HepG2 (cell line): ENCODE data around the gene CGA. TPM values are rescaled to one million over a fixed set of nuclear protein-coding genes. Genes with fewer than 3 reads are reported as not detected.

Experiments used
- ATAC-seq: fragments of 200-7000 bp; cut with Tn5 transposase; 3 replicates; pipeline ENCODE4 v1.9.1; 2020; ENCODE audit warnings: mild to moderate bottlenecking, moderate library complexity
- BruUV-seq: library from RNA; stranded (reverse); fragments of 400-500 nt; replicated peaks from 2 replicates; lab custom pipeline; 2021; lab: Mats Ljungman, UMichigan
- CTCF ChIA-PET: fragments of 300-600 bp; formaldehyde crosslinking; extraction: SDS; loops from one replicate; lab custom pipeline; 2021; ENCODE audit warnings: low total read pairs, inconsistent platforms, low intra/inter-chr PET ratio; lab: Yijun Ruan, JAX
- POLR2A ChIA-PET: fragments of 350-600 bp; sonication (Branson Sonifier 250); formaldehyde crosslinking; loops from one replicate; lab custom pipeline; 2020; ENCODE audit warnings: antibody characterized with exemption, inconsistent platforms; lab: Yijun Ruan, JAX
- DNase-seq: peaks from one replicate; pipeline ENCODE4 v3.0.0-alpha.2; 2015; ENCODE audit warnings: low spot score
- FAIRE-seq: peaks from 3 replicates; lab custom pipeline; 2011; peaks lifted over from hg19 to GRCh38; lab: Jason Lieb, UNC
- H2AFZ ChIP-seq: one replicate; pipeline ENCODE4 v1.6.1; 2011; ENCODE audit warnings: low read length, inconsistent platforms
- H3K27ac ChIP-seq: fragments of 300-600 bp; 3 replicates; pipeline ENCODE4 v1.8.0; 2011; ENCODE audit warnings: mixed run types, mild to moderate bottlenecking, mixed read lengths, low read length, inconsistent platforms; ENCODE audit not compliant: insufficient read depth; ENCODE audit errors: extremely low read length
- H3K27me3 ChIP-seq, 2 experiments: fragments of 200-600 bp in 1 of 2; 2 replicates in 1 of 2; 3 replicates in 1 of 2; pipeline versions ENCODE4 v1.6.0 to v1.8.0; 2011; ENCODE audit warnings: low read length in 2 of 2, mild to moderate bottlenecking in 2 of 2, moderate library complexity in 2 of 2, inconsistent platforms in 1 of 2; ENCODE audit not compliant: insufficient read depth in 2 of 2, control insufficient read depth in 1 of 2
- H3K36me3 ChIP-seq, 2 experiments: fragments of 200-600 bp in 1 of 2; replicated peaks in 1 of 2; 2 replicates in 1 of 2; 3 replicates in 1 of 2; pipeline versions ENCODE4 v1.5.1 to v1.8.0; 2011; ENCODE audit warnings: low read length in 2 of 2, inconsistent platforms in 1 of 2; ENCODE audit not compliant: insufficient read depth in 2 of 2, control insufficient read depth in 1 of 2
- H3K4me1 ChIP-seq: 2 replicates; pipeline ENCODE4 v1.5.1; 2012; ENCODE audit warnings: low read length, inconsistent platforms; ENCODE audit not compliant: insufficient read depth
- H3K4me2 ChIP-seq: 2 replicates; pipeline ENCODE4 v1.6.0; 2011; ENCODE audit warnings: low read depth, low read length, inconsistent platforms
- H3K4me3 ChIP-seq, 3 experiments: fragments of 200-600 bp in 1 of 3; sonication (generic), shearing (Covaris generic) in 1 of 3; replicated peaks in 1 of 3; 2 replicates each; pipeline ENCODE4 v1.5.1; 2011 to 2016; ENCODE audit warnings: low read length in 3 of 3, inconsistent platforms in 2 of 3, low read depth in 2 of 3, mild to moderate bottlenecking in 2 of 3, control low read depth in 1 of 3, mixed read lengths in 1 of 3; ENCODE audit not compliant: insufficient read depth in 1 of 3
- H3K79me2 ChIP-seq: one replicate; pipeline ENCODE4 v1.6.1; 2011; ENCODE audit warnings: low read length, inconsistent platforms; ENCODE audit not compliant: insufficient read depth
- H3K9ac ChIP-seq: 2 replicates; pipeline ENCODE4 v1.6.0; 2011; ENCODE audit warnings: mild to moderate bottlenecking, low read depth, low read length, inconsistent platforms; ENCODE audit not compliant: insufficient read depth
- H3K9me3 ChIP-seq: 2 replicates; pipeline ENCODE4 v1.5.1; 2012; ENCODE audit warnings: mild to moderate bottlenecking, low read length
- H4K20me1 ChIP-seq: 2 replicates; pipeline ENCODE4 v1.6.0; 2011; ENCODE audit warnings: inconsistent platforms, mild to moderate bottlenecking, low read length, moderate library complexity; ENCODE audit not compliant: insufficient read depth
- JUN ChIP-seq: sonication (generic); formaldehyde crosslinking; IDR thresholded peaks from 2 replicates; pipeline ENCODE4 v1.4.0; 2020; ENCODE audit warnings: mild to moderate bottlenecking, missing genetic modification reagents
- TBP ChIP-seq: sonication (generic); formaldehyde crosslinking; IDR thresholded peaks from 2 replicates; pipeline ENCODE4 v1.5.0; 2020; ENCODE audit warnings: missing genetic modification reagents
- ZNF543 ChIP-seq: sonication (generic); formaldehyde crosslinking; IDR thresholded peaks from 2 replicates; pipeline ENCODE4 v1.4.0; 2020; ENCODE audit warnings: mild to moderate bottlenecking, missing genetic modification reagents
- WGBS: methylation state at CpG from one replicate; pipeline ENCODE4 v1.1.6; 2017; ENCODE audit warnings: low lambda C conversion rate; 5-methylcytosine and 5-hydroxymethylcytosine counted together
- in situ Hi-C: cut with HindIII; loops from 2 replicates; pipeline ENCODE4 v1.10.0; 2017; ENCODE audit warnings: low pct_unique_long_range_greater_than_20kb; ENCODE audit not compliant: extremely low pct_ligation_motif_present
- intact Hi-C: fragments of 100-400 bp; cut with micrococcal nuclease; formaldehyde crosslinking; loops from one replicate; pipeline ENCODE4 v1.10.0; 2022; ENCODE audit not compliant: unreplicated experiment
- polyA plus RNA-seq, 8 experiments: library from polyadenylated mRNA; depleted of rRNA in 3 of 8; stranded (reverse) in 7 of 8; unstranded in 1 of 8; fragments of >200 nt; fragmentation: Illumina TruSeq in 4 of 8; extraction: Trizol in 4 of 8; gene quantifications; 2 replicates each; pipeline versions ENCODE4 v1.2.1 to v1.2.3, GENCODE V29; 2011 to 2016; ENCODE audit warnings: low read depth in 4 of 8, missing spikeins in 1 of 8, mixed read lengths in 1 of 8; ENCODE audit not compliant: insufficient read depth in 1 of 8
- total RNA-seq, 5 experiments: library from RNA; depleted of rRNA; stranded (reverse); fragments of >200 nt; fragmentation: Illumina TruSeq; extraction: Trizol; gene quantifications; 2 replicates each; pipeline ENCODE4 v1.2.3, GENCODE V29; 2016; ENCODE audit warnings: low read depth in 1 of 5
- TF ChIP-seq, protein P1 (sequence below): sonication (generic); formaldehyde crosslinking; IDR thresholded peaks from 2 replicates; pipeline ENCODE4 v1.8.1; 2023; ENCODE audit warnings: mild to moderate bottlenecking, missing genetic modification reagents
- TF ChIP-seq, protein P2 (sequence below): sonication (generic); formaldehyde crosslinking; IDR thresholded peaks from 2 replicates; pipeline ENCODE4 v1.8.1; 2022; ENCODE audit warnings: low read depth, mild to moderate bottlenecking, missing genetic modification reagents

The CGA gene
- total and polyA plus RNA-seq, 2 of the 13 experiments (the other 11 are each of a cell fraction or from before 2014, with no cell fraction given) = 0.09 TPM; not detected in 1

DNA sequence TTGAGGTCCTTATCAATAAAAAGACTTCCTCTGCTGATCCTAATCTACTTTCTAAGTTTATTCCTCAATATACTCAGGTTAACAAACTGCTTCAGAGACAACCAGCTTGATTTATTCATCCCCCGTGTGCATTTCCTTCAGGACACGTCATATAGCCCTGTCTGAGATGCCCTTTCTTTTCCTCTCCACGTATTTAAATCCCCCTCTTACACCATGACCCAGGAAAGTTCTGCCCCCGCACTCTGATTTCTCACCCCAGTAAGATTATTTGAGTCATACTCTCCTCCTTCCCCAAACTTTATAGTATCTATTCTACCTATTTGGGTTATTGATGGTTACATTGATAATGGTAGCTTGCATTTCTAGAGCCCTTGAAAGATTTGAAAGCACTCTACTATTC lies 9.8 kb upstream of the CGA start:
- no peak for FAIRE-seq
- POLR2A ChIA-PET = no interaction called here

More for the DNA sequence above, 9.8 kb upstream of the CGA start:
- ATAC-seq (no peak), DNase-seq (no peak)
- in situ Hi-C loops (no loop called here), intact Hi-C loops (no loop called here)
- H3K36me3 ChIP-seq = no peaks in the 10 kb centered on the region
- BruUV-seq = no TSS peak
- no peak overlapping the region for H3K4me2 ChIP-seq
- peaks cover 7% of the 10 kb centered on the region for H3K4me1 ChIP-seq
- H3K9me3 ChIP-seq = no peaks in the 10 kb centered on the region
- WGBS = 17% methylated on average over 4 of the region's 4 CpGs
- CTCF ChIA-PET = no interaction called here
- no peaks in the 10 kb centered on the region for H3K79me2 ChIP-seq
- no peak overlapping the region for H3K9ac ChIP-seq
- no peak for TF ChIP-seq ZNF543 (CRISPR knock-in tag)
- TF ChIP-seq JUN (CRISPR knock-in tag) = no peak
- TF ChIP-seq, protein P1, sequence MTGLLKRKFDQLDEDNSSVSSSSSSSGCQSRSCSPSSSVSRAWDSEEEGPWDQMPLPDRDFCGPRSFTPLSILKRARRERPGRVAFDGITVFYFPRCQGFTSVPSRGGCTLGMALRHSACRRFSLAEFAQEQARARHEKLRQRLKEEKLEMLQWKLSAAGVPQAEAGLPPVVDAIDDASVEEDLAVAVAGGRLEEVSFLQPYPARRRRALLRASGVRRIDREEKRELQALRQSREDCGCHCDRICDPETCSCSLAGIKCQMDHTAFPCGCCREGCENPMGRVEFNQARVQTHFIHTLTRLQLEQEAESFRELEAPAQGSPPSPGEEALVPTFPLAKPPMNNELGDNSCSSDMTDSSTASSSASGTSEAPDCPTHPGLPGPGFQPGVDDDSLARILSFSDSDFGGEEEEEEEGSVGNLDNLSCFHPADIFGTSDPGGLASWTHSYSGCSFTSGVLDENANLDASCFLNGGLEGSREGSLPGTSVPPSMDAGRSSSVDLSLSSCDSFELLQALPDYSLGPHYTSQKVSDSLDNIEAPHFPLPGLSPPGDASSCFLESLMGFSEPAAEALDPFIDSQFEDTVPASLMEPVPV (CRISPR knock-in tag) = no peak
- no peak for TF ChIP-seq TBP (CRISPR knock-in tag)
- TF ChIP-seq, protein P2, sequence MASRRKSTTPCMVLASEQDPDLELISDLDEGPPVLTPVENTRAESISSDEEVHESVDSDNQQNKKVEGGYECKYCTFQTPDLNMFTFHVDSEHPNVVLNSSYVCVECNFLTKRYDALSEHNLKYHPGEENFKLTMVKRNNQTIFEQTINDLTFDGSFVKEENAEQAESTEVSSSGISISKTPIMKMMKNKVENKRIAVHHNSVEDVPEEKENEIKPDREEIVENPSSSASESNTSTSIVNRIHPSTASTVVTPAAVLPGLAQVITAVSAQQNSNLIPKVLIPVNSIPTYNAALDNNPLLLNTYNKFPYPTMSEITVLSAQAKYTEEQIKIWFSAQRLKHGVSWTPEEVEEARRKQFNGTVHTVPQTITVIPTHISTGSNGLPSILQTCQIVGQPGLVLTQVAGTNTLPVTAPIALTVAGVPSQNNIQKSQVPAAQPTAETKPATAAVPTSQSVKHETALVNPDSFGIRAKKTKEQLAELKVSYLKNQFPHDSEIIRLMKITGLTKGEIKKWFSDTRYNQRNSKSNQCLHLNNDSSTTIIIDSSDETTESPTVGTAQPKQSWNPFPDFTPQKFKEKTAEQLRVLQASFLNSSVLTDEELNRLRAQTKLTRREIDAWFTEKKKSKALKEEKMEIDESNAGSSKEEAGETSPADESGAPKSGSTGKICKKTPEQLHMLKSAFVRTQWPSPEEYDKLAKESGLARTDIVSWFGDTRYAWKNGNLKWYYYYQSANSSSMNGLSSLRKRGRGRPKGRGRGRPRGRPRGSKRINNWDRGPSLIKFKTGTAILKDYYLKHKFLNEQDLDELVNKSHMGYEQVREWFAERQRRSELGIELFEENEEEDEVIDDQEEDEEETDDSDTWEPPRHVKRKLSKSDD (CRISPR knock-in tag) = no peak
- H4K20me1 ChIP-seq = no peaks in the 10 kb centered on the region
- H3K27ac ChIP-seq = no peak overlapping the region
- H3K4me3 ChIP-seq = no peak overlapping the region
- H2AFZ ChIP-seq = no peak overlapping the region
- peaks cover 0 to 3% of the 10 kb centered on the region in 2 experiments; a peak in 1 of 5 replicates for H3K27me3 ChIP-seq
